HuH-7 (cell line): Measurements from ENCODE around the gene PRICKLE4.
"Not testable (repeated sequence)": the region's sequence is repeated elsewhere in the genome, so short reads cannot be mapped to it uniquely, and the experiment has no call there.

Experiments used
- DNase-seq: peaks from one replicate; pipeline ENCODE4 v3.0.0; 2011; ENCODE audit warnings: low spot score

Gene PRICKLE4

GRCh38 chr6:41798901-41799558 is 18.4 kb downstream of the PRICKLE4 start:
- no peak for DNase-seq

GRCh38 chr6:41799559-41799911 is 19.0 kb downstream of the PRICKLE4 start:
- DNase-seq, result no peak

GRCh38 chr6:41801380-41801779 is 20.8 kb downstream of the PRICKLE4 start:
- no peak for DNase-seq

GRCh38 chr6:41805830-41806774 is 25.5 kb downstream of the PRICKLE4 start:
- DNase-seq, result no peak

GRCh38 chr6:41811095-41811494 is 30.5 kb downstream of the PRICKLE4 start:
- no peak for DNase-seq

- not testable (repeated sequence) for DNase-seq
Measured at GRCh38 chr6:41811946-41812345, 31.4 kb downstream of the PRICKLE4 start.

- no peak for DNase-seq
Measured at GRCh38 chr6:41813469-41813868, 32.9 kb downstream of the PRICKLE4 start.

- DNase-seq, result no peak
Measured at GRCh38 chr6:41813956-41814355, 33.4 kb downstream of the PRICKLE4 start.

- DNase-seq, result no peak
Measured at GRCh38 chr6:41814629-41815028, 34.0 kb downstream of the PRICKLE4 start.

- DNase-seq, result no peak
Measured at GRCh38 chr6:41815587-41815986, 35.0 kb downstream of the PRICKLE4 start.

GRCh38 chr6:41818271-41819054 is 37.9 kb downstream of the PRICKLE4 start:
- DNase-seq, result no peak

GRCh38 chr6:41821266-41821665 is 40.7 kb downstream of the PRICKLE4 start:
- DNase-seq, result no peak

GRCh38 chr6:41822021-41822420 is 41.4 kb downstream of the PRICKLE4 start:
- DNase-seq, result no peak

- no peak for DNase-seq
Measured at GRCh38 chr6:41823178-41823577, 42.6 kb downstream of the PRICKLE4 start.

GRCh38 chr6:41824571-41825569 is 44.3 kb downstream of the PRICKLE4 start:
- no peak for DNase-seq

- no peak for DNase-seq
Measured at GRCh38 chr6:41826343-41827022, 45.9 kb downstream of the PRICKLE4 start.

GRCh38 chr6:41832263-41832662 is 51.7 kb downstream of the PRICKLE4 start:
- no peak for DNase-seq

GRCh38 chr6:41836022-41836659 is 55.6 kb downstream of the PRICKLE4 start:
- DNase-seq, result no peak

GRCh38 chr6:41836660-41837052 is 56.1 kb downstream of the PRICKLE4 start:
- no peak for DNase-seq
